ENCODE measurements around the gene HEATR5B. TPM values are rescaled to one million over a fixed set of nuclear protein-coding genes. Genes with fewer than 3 reads are reported as not detected.

Gene HEATR5B
- total and polyA plus RNA-seq, 4 donors = 6.5 to 54.9 (median 16.1) TPM

DNA sequence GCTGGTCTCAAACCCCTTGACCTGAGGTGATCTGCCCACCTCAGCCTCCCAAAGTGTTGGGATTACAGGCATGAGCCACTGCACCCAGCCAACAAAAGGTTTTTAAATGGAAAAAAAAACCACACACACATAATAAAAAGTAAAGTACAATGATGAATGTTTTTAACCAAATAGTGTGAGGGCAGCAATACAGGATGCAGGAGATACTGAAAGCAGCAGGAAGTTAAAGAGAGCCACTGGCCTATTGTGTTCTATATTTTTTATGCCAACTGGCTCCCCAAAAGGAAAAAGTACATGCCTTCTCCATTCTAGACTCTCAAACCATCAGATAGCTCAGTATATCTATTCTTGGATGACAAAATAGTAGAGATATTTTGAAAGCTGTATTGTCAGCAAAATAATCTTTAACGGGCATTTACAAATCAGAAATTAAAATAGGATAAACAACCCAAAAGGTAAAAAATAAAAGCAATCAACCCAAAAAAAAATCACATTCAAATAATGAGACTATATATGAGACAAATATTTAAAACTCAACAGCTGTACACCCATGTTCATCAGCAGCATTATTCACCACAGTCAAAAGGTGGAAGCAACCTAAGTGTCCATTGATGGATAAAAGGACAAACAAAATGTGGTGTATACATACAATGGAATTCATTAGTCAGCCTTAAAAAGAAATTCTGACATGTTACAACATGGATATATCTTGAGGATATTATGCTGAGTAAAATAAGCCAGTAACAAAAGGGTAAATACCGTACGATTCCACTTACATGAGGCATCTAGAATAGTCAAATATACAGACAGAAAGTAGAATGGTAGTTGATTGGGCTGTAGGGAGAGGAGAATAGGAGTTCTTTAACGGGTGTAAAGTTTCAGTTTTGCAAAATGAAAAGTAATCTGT is 26.4 kb upstream of the HEATR5B start:
- ATAC-seq (ENCODE audit: insufficient read depth, low FRiP score) (no peak), DNase-seq (no peak)
- H3K9me3 ChIP-seq (ENCODE audit: control insufficient read depth in 4 of 4, insufficient read depth in 3 of 4, low read length in 3 of 4) = no peaks in the 10 kb centered on the region
- 95 to 96% methylated on average over 4 of the region's 4 CpGs for WGBS, 2 donors
- H3K4me1 ChIP-seq (ENCODE audit: control insufficient read depth in 5 of 5, insufficient read depth in 5 of 5, low read length in 5 of 5) = no peaks in the 10 kb centered on the region
- TF ChIP-seq, protein P1, sequence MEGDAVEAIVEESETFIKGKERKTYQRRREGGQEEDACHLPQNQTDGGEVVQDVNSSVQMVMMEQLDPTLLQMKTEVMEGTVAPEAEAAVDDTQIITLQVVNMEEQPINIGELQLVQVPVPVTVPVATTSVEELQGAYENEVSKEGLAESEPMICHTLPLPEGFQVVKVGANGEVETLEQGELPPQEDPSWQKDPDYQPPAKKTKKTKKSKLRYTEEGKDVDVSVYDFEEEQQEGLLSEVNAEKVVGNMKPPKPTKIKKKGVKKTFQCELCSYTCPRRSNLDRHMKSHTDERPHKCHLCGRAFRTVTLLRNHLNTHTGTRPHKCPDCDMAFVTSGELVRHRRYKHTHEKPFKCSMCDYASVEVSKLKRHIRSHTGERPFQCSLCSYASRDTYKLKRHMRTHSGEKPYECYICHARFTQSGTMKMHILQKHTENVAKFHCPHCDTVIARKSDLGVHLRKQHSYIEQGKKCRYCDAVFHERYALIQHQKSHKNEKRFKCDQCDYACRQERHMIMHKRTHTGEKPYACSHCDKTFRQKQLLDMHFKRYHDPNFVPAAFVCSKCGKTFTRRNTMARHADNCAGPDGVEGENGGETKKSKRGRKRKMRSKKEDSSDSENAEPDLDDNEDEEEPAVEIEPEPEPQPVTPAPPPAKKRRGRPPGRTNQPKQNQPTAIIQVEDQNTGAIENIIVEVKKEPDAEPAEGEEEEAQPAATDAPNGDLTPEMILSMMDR (IDR thresholded peaks at IDR 0.05; ENCODE audit: control extremely low read depth, extremely low read depth) = no peak
- no peak overlapping the region for H3K27ac ChIP-seq (ENCODE audit: low read depth in 1 of 2, low read length in 1 of 2)
- H3K27me3 ChIP-seq (ENCODE audit: control insufficient read depth in 3 of 3, insufficient read depth in 3 of 3, low read length in 2 of 3) = no peaks in the 10 kb centered on the region
- H3K9ac ChIP-seq (ENCODE audit: insufficient read depth in 1 of 2, low read length in 2 of 2) = no peak overlapping the region
- peaks cover 19 to 34% (median 27%) of the 10 kb centered on the region in 4 donors for H3K36me3 ChIP-seq (ENCODE audit: control insufficient read depth in 4 of 4, insufficient read depth in 4 of 4, low read length in 4 of 4)
- no peak overlapping the region for H3K4me3 ChIP-seq

DNA sequence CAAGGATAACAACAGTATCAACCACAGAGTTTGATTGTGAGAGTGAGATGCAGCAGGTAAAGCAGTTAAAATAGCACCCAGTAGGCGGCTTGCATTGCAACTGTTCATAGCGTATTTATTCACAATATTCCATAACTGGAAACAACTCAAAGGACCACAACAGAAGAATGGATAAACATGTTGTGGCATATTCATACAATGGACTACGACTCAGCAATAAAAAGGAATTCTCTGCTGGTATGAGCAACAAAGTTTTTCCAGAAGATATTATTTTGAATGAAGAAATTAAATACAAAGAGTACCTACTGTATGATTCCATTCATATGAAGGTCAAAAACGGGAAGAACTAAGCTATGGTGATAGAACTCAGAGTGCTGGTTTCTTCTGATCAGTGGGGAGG is 25.4 kb upstream of the HEATR5B start:
- ATAC-seq (ENCODE audit: insufficient read depth, low FRiP score) = no peak
- DNase-seq = no peak
- H3K4me3 ChIP-seq = no peak overlapping the region
- no peaks in the 10 kb centered on the region for H3K27me3 ChIP-seq (ENCODE audit: control insufficient read depth in 3 of 3, insufficient read depth in 3 of 3, low read length in 2 of 3)
- WGBS, 2 donors = 94 to 99% methylated on average over 4 of the region's 4 CpGs
- no peak overlapping the region for H3K9ac ChIP-seq (ENCODE audit: insufficient read depth in 1 of 2, low read length in 2 of 2)
- TF ChIP-seq, protein P1 (IDR thresholded peaks at IDR 0.05; ENCODE audit: control extremely low read depth, extremely low read depth) = no peak
- no peaks in the 10 kb centered on the region for H3K9me3 ChIP-seq (ENCODE audit: control insufficient read depth in 4 of 4, insufficient read depth in 3 of 4, low read length in 3 of 4)
- H3K4me1 ChIP-seq (ENCODE audit: control insufficient read depth in 5 of 5, insufficient read depth in 5 of 5, low read length in 5 of 5) = no peaks in the 10 kb centered on the region
- peaks cover 21 to 30% (median 23%) of the 10 kb centered on the region in 4 donors for H3K36me3 ChIP-seq (ENCODE audit: control insufficient read depth in 4 of 4, insufficient read depth in 4 of 4, low read length in 4 of 4)
- no peak overlapping the region for H3K27ac ChIP-seq (ENCODE audit: low read depth in 1 of 2, low read length in 1 of 2)

DNA sequence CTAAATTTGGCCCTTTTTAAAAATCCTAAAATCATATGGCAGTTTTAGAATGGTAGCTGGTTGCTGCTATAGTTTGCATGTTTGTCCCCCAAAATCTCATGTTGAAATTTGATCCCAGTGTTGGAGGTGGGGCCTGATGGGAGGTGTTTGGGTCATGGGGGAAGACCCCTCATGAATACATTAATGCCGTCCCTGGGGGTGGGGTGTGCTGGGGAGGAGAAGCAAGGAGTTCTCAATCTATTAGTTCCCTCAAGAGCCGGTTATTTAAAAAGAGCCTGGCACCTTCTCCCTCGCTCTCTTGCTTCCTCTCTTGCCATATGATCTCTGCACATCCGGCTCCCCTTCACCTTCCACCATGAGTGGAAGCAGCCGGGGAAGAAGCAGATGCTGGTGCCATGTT is 21.0 kb upstream of the HEATR5B start:
- Histone ChIP-seq H3K4me1 (ENCODE audit: control insufficient read depth in 5 of 5, insufficient read depth in 5 of 5, low read length in 5 of 5) (no peaks in the 10 kb centered on the region), H3K9ac (ENCODE audit: insufficient read depth in 1 of 2, low read length in 2 of 2) (no peak overlapping the region), H3K9me3 (ENCODE audit: control insufficient read depth in 4 of 4, insufficient read depth in 3 of 4, low read length in 3 of 4) (no peaks in the 10 kb centered on the region), H3K27me3 (ENCODE audit: control insufficient read depth in 3 of 3, insufficient read depth in 3 of 3, low read length in 2 of 3) (no peaks in the 10 kb centered on the region), H3K36me3 (ENCODE audit: control insufficient read depth in 4 of 4, insufficient read depth in 4 of 4, low read length in 4 of 4) (peaks cover 20 to 33% (median 25%) of the 10 kb centered on the region in 4 donors), H3K27ac (ENCODE audit: low read depth in 1 of 2, low read length in 1 of 2) (no peak overlapping the region), H3K4me3 (no peak overlapping the region)
- 89 to 90% methylated on average over 5 of the region's 5 CpGs for WGBS, 2 donors
- no peak for ATAC-seq (ENCODE audit: insufficient read depth, low FRiP score)
- TF ChIP-seq, protein P1 (IDR thresholded peaks at IDR 0.05; ENCODE audit: control extremely low read depth, extremely low read depth) = no peak
- DNase-seq = no peak

Data from lung (tissue), 12 donors.